Prostate gland (tissue), 2 donors: Measurements from ENCODE around the gene GRPEL2. TPM values are rescaled to one million over a fixed set of nuclear protein-coding genes. Genes with fewer than 3 reads are reported as not detected.
A peak's percentile ranks its signal among the peaks of the same experiment; 100 is the strongest.

ENCODE experiments used
- DNase-seq: peaks from one replicate; pipeline ENCODE4 v3.0.0-alpha.2; 2019; ENCODE audit warnings: low spot score
- H3K27ac ChIP-seq, 2 donors: fragments of 200-600 bp; sonication (generic); 2 replicates each; pipeline ENCODE4 v1.5.1; 2017 to 2019
- H3K27me3 ChIP-seq: fragments of 200-600 bp; sonication (generic); replicated peaks from 2 replicates; pipeline ENCODE4 v1.5.1; 2019; ENCODE audit not compliant: insufficient read depth
- H3K36me3 ChIP-seq, 2 donors: fragments of 200-600 bp; sonication (generic); 1 replicate in 1 of 2; 2 replicates in 1 of 2; pipeline versions ENCODE4 v1.5.1 to v1.8.1; 2017 to 2019
- H3K4me1 ChIP-seq: fragments of 200-600 bp; sonication (generic); replicated peaks from 2 replicates; pipeline ENCODE4 v1.5.1; 2019
- H3K4me3 ChIP-seq, 2 donors: fragments of 200-600 bp; sonication (generic); 2 replicates each; pipeline ENCODE4 v1.5.1; 2017 to 2019
- H3K9me3 ChIP-seq: fragments of 200-600 bp; sonication (generic); 2 replicates; pipeline ENCODE4 v1.5.1; 2017
- POLR2A ChIP-seq: fragments of 450-650 bp; IDR thresholded peaks from one replicate; pipeline ENCODE4 v1.6.1; 2016; ENCODE audit warnings: antibody characterized with exemption, mild to moderate bottlenecking
- POLR2AphosphoS5 ChIP-seq: sonication (generic); formaldehyde crosslinking; IDR thresholded peaks from one replicate; pipeline ENCODE4 v1.6.1; 2017; ENCODE audit warnings: antibody characterized with exemption
- WGBS: methylation state at CpG from one replicate; pipeline ENCODE4 v1.1.5; 2018; 5-methylcytosine and 5-hydroxymethylcytosine counted together
- intact Hi-C: fragments of 100-400 bp; cut with DNase I; formaldehyde crosslinking; loops from one replicate; pipeline ENCODE4 v1.14.2; 2022
- total RNA-seq, 2 donors: library from RNA; depleted of rRNA; stranded (reverse); fragments of >200 nt; gene quantifications; one replicate each; pipeline ENCODE4 v1.1.0, GENCODE V29; 2016
- TF ChIP-seq, protein P1 (sequence below), 4 experiments: fragments of 200-600 bp in 2 of 4; fragments of 450-650 bp in 2 of 4; sonication (generic) in 2 of 4; IDR thresholded peaks; 1 replicate in 3 of 4; 2 replicates in 1 of 4; pipeline ENCODE4 v1.5.1; 2016 to 2019; ENCODE audit warnings: antibody characterized with exemption in 4 of 4, mild to moderate bottlenecking in 2 of 4, moderate library complexity in 2 of 4

GRPEL2 gene
- total RNA-seq, 2 donors from 2014 or later, result 11.1 to 12.0 TPM

DNA sequence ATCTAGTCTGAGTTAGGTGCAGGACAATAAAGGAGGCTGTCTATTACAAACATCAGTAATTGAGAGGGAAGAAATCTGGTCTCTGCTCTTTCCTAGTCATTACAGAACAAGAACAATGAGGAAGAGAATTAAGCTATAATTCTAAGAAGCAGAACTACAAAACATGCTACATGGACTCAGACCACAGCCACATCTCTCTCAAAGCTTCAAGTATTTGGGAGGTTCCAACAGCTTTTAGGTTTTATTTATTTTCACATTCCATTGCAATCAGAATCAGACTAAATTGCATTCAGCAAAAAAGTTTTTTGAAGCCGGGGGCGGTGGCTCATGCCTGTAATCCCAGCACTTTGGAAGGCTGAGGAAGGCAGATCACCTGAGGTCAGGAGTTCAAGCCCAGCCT, 1.1 kb upstream of the GRPEL2 start:
- Histone ChIP-seq H3K4me1 (no peaks in the 10 kb centered on the region), H3K9me3 (no peaks in the 10 kb centered on the region), H3K27ac (no peak overlapping the region), H3K27me3 (no peaks in the 10 kb centered on the region), H3K36me3 (peaks cover 0 to 8% of the 10 kb centered on the region in 2 donors), H3K4me3 (no peak overlapping the region)
- WGBS, result 93% methylated on average over 2 of the region's 2 CpGs
- TF ChIP-seq, protein P1, sequence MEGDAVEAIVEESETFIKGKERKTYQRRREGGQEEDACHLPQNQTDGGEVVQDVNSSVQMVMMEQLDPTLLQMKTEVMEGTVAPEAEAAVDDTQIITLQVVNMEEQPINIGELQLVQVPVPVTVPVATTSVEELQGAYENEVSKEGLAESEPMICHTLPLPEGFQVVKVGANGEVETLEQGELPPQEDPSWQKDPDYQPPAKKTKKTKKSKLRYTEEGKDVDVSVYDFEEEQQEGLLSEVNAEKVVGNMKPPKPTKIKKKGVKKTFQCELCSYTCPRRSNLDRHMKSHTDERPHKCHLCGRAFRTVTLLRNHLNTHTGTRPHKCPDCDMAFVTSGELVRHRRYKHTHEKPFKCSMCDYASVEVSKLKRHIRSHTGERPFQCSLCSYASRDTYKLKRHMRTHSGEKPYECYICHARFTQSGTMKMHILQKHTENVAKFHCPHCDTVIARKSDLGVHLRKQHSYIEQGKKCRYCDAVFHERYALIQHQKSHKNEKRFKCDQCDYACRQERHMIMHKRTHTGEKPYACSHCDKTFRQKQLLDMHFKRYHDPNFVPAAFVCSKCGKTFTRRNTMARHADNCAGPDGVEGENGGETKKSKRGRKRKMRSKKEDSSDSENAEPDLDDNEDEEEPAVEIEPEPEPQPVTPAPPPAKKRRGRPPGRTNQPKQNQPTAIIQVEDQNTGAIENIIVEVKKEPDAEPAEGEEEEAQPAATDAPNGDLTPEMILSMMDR (IDR thresholded peaks at IDR 0.05), result no peak
- TF ChIP-seq POLR2AphosphoS5, result no peak
- TF ChIP-seq POLR2A, result no peak
- no peak for DNase-seq
- intact Hi-C loops, result no loop called here

DNA sequence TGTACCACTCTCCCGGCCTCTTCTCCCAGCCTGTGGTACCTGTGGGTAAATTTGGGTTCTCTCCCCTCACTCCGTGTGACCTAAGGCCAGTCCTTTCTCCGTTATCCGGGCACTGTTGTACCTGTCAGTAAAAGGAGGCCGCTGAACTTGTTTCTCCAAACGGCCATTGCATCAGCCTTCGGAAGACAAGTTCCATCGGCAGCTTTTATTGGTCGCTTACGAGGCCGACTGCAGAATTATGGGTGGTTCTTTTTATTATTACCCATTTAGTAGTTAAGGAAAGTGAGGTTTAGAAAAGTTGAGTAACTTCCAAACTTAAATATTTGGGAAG, 558 bp downstream of the GRPEL2 start:
- Histone ChIP-seq H3K9me3 (no peaks in the 10 kb centered on the region), H3K27me3 (no peaks in the 10 kb centered on the region), H3K4me1 (no peaks in the 10 kb centered on the region), H3K36me3 (peaks cover under 1 to 18% of the 10 kb centered on the region in 2 donors), H3K27ac (peak overlapping the region; percentile 53 to 65), H3K4me3 (peak overlapping the region; percentile 46 to 69)
- intact Hi-C loops, result no loop called here
- WGBS, result 1% methylated on average over 11 of the region's 11 CpGs
- DNase-seq, result no peak
- TF ChIP-seq, protein P1 (IDR thresholded peaks at IDR 0.05), result no peak
- TF ChIP-seq POLR2AphosphoS5 (no peak), POLR2A (no peak)

DNA sequence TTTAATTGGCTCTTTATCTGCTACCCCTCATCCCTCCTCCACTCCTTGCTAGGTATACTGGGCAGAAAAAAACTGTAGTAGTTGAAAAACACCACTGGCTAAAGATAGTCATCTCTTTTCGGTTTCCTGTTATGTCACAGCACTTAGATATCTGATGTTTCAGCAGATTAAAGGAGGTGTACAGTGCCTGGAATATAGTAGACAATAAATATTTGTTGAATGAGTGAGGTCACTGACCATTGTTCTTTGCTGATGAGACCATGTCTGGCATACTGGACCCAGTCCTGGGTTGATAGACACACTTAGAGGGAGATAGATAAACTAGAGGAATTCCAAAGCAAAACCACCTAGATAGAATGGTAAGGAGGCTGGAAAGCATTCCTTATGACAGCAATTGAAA, 3.2 kb downstream of the GRPEL2 start:
- peaks cover 5 to 18% of the 10 kb centered on the region in 2 donors for H3K36me3 ChIP-seq
- H3K9me3 ChIP-seq, result no peaks in the 10 kb centered on the region
- no peaks in the 10 kb centered on the region for H3K27me3 ChIP-seq
- H3K27ac ChIP-seq, result no peak overlapping the region
- intact Hi-C loops, result no loop called here
- DNase-seq, result no peak
- H3K4me1 ChIP-seq, result no peaks in the 10 kb centered on the region
- no peak for TF ChIP-seq POLR2A
- no peak for TF ChIP-seq POLR2AphosphoS5
- TF ChIP-seq, protein P1 (IDR thresholded peaks at IDR 0.05), result no peak
- 68% methylated on average over 1 of the region's 1 CpG for WGBS
- H3K4me3 ChIP-seq, result no peak overlapping the region

DNA sequence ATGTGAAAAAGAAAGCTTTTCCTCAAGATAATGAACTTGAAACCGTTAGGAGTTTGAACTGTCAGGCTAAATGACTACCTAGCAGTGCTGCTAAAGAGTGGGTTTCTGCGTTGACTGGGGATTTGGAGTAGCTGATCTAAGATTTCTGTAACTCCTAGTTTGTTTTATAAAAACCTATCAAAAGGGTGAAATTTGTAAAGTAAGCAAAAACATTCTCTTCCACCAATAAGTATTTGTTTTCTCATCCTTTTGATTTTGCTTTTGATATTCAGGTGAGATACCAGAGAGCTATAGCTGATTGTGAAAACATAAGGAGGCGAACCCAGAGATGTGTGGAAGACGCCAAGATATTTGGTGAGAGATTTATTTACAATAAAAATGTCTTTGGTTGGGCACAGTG, 4.1 kb downstream of the GRPEL2 start:
- no peaks in the 10 kb centered on the region for H3K4me1 ChIP-seq
- no peaks in the 10 kb centered on the region for H3K9me3 ChIP-seq
- no peak for TF ChIP-seq POLR2A
- TF ChIP-seq, protein P1 (IDR thresholded peaks at IDR 0.05), result no peak
- TF ChIP-seq POLR2AphosphoS5, result no peak
- DNase-seq, result no peak
- H3K36me3 ChIP-seq, result peaks cover 5 to 18% of the 10 kb centered on the region in 2 donors
- intact Hi-C loops, result no loop called here
- H3K27me3 ChIP-seq, result no peaks in the 10 kb centered on the region
- 87% methylated on average over 4 of the region's 4 CpGs for WGBS
- no peak overlapping the region for H3K27ac ChIP-seq
- H3K4me3 ChIP-seq, result no peak overlapping the region

DNA sequence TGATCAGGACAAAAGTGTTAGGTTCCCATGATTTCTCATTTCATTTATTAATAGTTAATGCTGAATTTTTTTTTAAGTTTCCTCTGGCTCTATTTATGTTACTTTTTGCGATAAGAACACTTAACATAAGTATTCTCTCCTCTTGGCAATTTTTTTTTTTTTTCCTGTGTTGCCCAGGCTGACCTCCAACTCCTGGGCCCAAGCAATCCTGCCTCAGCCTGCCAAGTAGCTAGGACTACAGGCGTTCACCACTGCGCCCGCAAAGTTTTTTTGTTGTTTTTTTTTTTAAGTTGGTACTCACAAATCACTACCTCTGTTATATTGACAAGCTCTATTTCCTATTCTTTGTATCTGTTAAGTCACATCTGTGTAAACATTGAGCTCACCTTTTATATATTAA, 6.9 kb downstream of the GRPEL2 start:
- Histone ChIP-seq H3K27ac (no peak overlapping the region), H3K9me3 (no peaks in the 10 kb centered on the region), H3K4me1 (no peaks in the 10 kb centered on the region), H3K36me3 (peaks cover 5 to 18% of the 10 kb centered on the region in 2 donors), H3K27me3 (no peaks in the 10 kb centered on the region), H3K4me3 (no peak overlapping the region)
- intact Hi-C loops, result no loop called here
- WGBS, result 59% methylated on average over 4 of the region's 4 CpGs
- no peak for DNase-seq
- TF ChIP-seq POLR2AphosphoS5 (no peak), POLR2A (no peak)
- TF ChIP-seq, protein P1 (IDR thresholded peaks at IDR 0.05), result no peak
